Muscle layer of colon (tissue), 2 donors: ENCODE measurements around the gene NRG2.

Experiments
- H3K27ac ChIP-seq: one replicate; pipeline ENCODE4 v1.7.0; 2013; ENCODE audit warnings: low read depth, mild to moderate bottlenecking, low read length, moderate library complexity
- H3K27me3 ChIP-seq, 2 donors: one replicate each; pipeline ENCODE4 v1.7.0; 2013; ENCODE audit warnings: low read length in 2 of 2, mild to moderate bottlenecking in 2 of 2; ENCODE audit not compliant: insufficient read depth in 2 of 2, control insufficient read depth in 1 of 2
- H3K36me3 ChIP-seq: one replicate; pipeline ENCODE4 v1.7.0; 2013; ENCODE audit warnings: mild to moderate bottlenecking, low read length; ENCODE audit not compliant: insufficient read depth
- H3K4me1 ChIP-seq: one replicate; pipeline ENCODE4 v1.7.0; 2013; ENCODE audit warnings: mild to moderate bottlenecking, low read length; ENCODE audit not compliant: insufficient read depth
- H3K4me3 ChIP-seq, 2 donors: one replicate each; pipeline ENCODE4 v1.7.0; 2013; ENCODE audit warnings: low read length in 2 of 2, low read depth in 1 of 2, mild to moderate bottlenecking in 1 of 2, moderate library complexity in 1 of 2
- H3K9ac ChIP-seq: one replicate; pipeline ENCODE4 v1.7.0; 2013; ENCODE audit warnings: low read length
- H3K9me3 ChIP-seq: one replicate; pipeline ENCODE4 v1.7.0; 2013; ENCODE audit warnings: mild to moderate bottlenecking, low read length
- donor health status: abdominal sarcoma.
- donor health status: Adenocarcinoma of cecum.

Gene NRG2

DNA sequence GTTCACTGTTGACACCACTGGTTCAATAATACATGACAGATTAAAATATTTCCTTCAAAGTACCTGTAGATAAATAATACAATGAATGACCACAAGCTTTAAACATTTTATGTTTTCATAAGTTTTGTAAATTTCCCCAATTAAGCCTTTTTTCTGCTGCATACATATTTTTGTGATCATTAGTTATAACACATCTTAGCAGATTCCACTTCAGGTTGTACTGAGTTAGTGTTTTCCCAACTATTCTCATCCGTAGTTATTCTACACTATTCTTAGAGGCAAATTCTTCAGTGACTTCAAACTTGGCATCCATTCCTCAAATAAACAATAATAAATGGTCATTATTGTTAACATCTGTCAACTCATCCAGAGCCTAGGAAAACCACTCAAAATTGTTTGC, 100.9 kb downstream of the NRG2 start:
- Histone ChIP-seq H3K9ac (no peak overlapping the region), H3K9me3 (peaks cover 5% of the 10 kb centered on the region), H3K4me1 (no peaks in the 10 kb centered on the region), H3K4me3 (no peak overlapping the region), H3K27ac (no peak overlapping the region), H3K36me3 (no peaks in the 10 kb centered on the region), H3K27me3 (no peaks in the 10 kb centered on the region)

DNA sequence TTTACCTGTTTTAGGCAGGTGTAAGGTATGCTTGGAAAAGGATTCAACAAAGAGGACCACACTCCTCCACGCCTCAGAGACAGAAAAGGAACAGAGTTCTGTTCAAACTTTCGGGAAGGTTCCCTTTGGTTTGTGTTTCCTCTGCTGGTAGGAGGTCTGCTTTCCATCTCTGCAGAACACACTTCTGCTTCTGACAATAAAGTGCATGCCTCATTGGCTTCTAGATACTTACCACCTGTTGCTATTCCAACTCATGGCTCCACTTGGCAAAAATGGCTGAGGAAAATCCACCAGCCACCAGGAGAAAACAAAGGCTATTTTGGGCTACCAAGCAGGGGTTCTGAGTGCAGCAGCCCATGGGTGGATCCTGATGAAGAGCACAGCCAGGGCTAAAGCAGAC, 112.7 kb downstream of the NRG2 start:
- H3K4me1 ChIP-seq = peaks cover 11% of the 10 kb centered on the region
- H3K9me3 ChIP-seq = no peaks in the 10 kb centered on the region
- H3K36me3 ChIP-seq = no peaks in the 10 kb centered on the region
- H3K27me3 ChIP-seq = no peaks in the 10 kb centered on the region
- H3K4me3 ChIP-seq = no peak overlapping the region
- H3K27ac ChIP-seq = no peak overlapping the region
- H3K9ac ChIP-seq = no peak overlapping the region

DNA sequence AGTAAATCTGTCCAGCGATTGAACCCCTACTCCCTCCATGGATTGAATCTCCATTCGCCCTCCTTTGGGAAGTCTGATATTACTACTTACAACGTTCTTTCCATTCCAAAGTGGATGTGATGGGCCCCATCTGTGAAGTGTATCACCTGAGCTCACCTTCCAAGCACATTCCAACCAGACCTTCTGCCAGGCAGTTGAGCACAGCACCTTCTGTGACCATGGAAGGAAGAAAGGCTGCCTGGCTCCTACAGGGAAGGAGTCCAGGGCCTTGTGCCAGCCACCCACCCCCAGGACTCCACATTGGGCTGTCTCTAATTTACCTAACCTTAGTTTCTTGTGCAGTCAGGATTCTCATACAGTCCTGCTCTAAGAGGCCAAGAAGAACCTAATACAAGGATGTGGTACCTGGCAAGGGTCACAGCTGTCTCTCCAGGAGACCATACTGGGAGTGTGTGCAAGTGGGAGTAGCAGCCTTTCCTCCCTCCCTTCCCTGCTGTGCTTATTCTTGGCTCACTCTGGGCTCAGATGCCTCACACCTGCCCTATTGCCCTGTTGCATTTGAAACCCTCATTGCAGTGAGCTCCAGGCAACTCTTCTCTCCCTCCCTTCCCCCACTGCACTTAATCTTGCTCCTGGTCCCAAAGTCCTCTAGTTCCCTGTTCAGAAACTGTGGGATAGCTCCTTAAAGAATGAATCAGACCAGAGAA, 116.1 kb downstream of the NRG2 start:
- no peak overlapping the region for H3K9ac ChIP-seq
- H3K36me3 ChIP-seq = no peaks in the 10 kb centered on the region
- H3K9me3 ChIP-seq = no peaks in the 10 kb centered on the region
- H3K27me3 ChIP-seq = no peaks in the 10 kb centered on the region
- H3K27ac ChIP-seq = no peak overlapping the region
- H3K4me3 ChIP-seq = no peak overlapping the region
- H3K4me1 ChIP-seq = peaks cover 11% of the 10 kb centered on the region

DNA sequence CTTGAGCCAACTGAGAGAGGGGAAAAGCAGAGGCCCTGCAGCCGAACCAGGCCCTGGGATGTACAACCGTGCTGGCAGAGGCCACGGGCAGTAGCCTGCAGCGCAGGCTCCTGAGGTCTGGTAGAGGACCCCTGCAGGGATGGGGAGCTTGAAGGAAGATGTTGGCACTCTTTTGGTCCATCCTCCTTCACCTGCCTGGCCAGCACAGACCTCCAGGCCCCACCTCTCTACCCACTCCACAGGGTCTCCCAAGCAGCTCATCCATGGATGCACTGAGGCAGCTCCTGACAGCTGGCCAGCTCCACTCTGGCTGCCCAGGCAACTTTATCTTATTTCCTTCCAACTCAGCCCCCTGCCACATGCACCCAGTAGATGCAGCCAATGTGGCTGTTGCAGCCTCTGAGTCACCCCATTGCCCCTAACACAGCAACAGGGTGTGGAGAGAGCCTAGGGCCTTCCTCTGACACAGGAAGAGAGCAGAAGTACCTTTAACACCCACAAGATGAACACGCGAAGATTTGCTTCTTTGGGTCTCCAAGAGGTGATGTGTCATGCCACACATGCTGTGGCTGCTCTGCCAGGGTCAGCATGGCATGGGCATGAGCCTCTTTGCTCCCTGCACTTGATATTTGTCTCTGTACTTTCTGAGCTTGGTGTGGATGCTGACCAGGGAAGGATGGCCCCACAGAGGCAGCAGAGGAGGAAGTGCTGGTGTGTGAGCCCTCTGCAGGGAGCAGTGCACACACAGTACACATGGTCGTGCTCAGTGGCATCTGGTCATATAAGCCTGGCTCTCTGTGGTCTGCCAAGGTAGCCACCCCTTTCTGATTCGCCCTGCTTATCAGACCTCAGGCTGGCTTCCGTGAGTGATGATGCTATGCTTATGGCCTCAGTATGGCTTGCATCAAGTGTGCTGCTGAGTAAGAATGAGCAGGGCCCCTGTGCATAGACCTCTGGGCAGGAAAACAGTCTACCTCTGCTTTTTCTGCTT, 117.2 kb downstream of the NRG2 start:
- H3K36me3 ChIP-seq = no peaks in the 10 kb centered on the region
- H3K27me3 ChIP-seq = no peaks in the 10 kb centered on the region
- H3K9ac ChIP-seq = no peak overlapping the region
- H3K9me3 ChIP-seq = no peaks in the 10 kb centered on the region
- no peak overlapping the region for H3K27ac ChIP-seq
- H3K4me3 ChIP-seq = no peak overlapping the region
- peaks cover 7% of the 10 kb centered on the region for H3K4me1 ChIP-seq

DNA sequence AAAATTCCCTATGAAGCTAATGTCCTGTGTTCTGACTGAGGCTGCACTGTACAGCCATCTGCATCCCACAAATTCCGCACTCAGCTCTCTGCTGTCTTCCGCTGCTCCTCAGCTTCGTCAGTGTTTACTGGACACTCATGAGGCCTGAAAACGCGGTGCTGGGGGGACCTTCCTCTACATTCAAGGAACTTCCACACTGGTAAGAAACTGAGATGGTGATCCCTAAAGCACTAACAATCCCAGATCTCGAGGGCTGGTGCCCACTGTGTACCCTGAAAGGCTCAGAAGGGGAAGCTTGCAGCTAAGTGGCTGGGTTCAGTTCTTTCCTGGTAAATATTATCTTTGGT, 117.9 kb downstream of the NRG2 start:
- Histone ChIP-seq H3K9ac (no peak overlapping the region), H3K36me3 (no peaks in the 10 kb centered on the region), H3K27me3 (no peaks in the 10 kb centered on the region), H3K27ac (no peak overlapping the region), H3K4me1 (no peaks in the 10 kb centered on the region), H3K9me3 (no peaks in the 10 kb centered on the region), H3K4me3 (no peak overlapping the region)

DNA sequence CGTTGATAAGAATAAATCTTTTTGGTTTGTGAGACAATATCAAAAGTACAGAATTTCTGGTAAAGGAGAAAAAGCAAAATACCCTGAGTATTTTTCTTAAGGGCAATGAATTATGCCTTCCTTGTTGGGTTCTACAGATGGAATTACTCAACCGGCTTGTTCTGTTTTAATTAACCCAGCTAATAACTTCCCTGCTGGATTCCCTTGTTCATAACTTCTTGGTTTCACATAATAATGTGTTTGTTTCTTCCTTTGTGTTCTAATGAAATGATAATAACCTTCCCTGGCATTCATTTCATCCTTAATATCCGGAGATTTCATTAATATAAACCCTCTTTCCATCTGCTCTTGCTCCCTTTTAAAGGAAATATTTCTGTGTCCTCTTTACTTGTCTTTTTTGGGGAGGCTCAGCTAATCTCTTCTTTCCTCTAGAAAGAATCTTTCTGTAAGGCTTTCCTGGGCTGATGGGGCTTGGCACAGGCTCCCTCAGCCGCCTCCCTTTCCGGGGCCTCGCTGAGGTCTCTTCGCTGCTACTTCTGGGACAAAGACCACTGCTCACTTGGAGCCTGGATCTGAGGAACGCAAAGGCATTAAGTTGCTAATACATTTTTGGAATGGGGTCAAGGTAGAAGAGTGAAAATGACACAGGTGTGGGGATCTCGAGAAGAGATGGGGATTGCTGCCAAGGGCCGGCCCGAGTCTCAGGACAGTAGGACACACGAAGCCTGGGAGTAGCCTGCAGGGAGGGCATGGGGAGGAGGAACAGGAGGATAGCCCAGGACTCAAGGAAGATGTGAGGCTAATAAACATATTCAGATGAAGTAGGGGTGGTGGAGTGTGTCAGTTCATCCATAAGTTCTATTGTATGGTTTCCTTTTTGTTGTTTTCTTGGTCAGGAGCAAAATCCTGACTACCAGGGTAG, 118.5 kb downstream of the NRG2 start:
- H3K36me3 ChIP-seq = no peaks in the 10 kb centered on the region
- no peak overlapping the region for H3K27ac ChIP-seq
- H3K4me1 ChIP-seq = no peaks in the 10 kb centered on the region
- H3K9me3 ChIP-seq = no peaks in the 10 kb centered on the region
- H3K4me3 ChIP-seq = no peak overlapping the region
- no peaks in the 10 kb centered on the region for H3K27me3 ChIP-seq
- no peak overlapping the region for H3K9ac ChIP-seq

- H3K4me3 ChIP-seq = no peak overlapping the region
- H3K9ac ChIP-seq = no peak overlapping the region
- no peaks in the 10 kb centered on the region for H3K36me3 ChIP-seq
- no peaks in the 10 kb centered on the region for H3K27me3 ChIP-seq
- no peaks in the 10 kb centered on the region for H3K9me3 ChIP-seq
- H3K4me1 ChIP-seq = no peaks in the 10 kb centered on the region
- H3K27ac ChIP-seq = no peak overlapping the region
Measured at GRCh38 chr5:139919308-139919707, 123.8 kb downstream of the NRG2 start.

GRCh38 chr5:139915834-139916233, 127.3 kb downstream of the NRG2 start:
- Histone ChIP-seq H3K27me3 (no peaks in the 10 kb centered on the region), H3K4me1 (no peaks in the 10 kb centered on the region), H3K4me3 (no peak overlapping the region), H3K27ac (no peak overlapping the region), H3K9me3 (no peaks in the 10 kb centered on the region), H3K36me3 (no peaks in the 10 kb centered on the region), H3K9ac (no peak overlapping the region)

DNA sequence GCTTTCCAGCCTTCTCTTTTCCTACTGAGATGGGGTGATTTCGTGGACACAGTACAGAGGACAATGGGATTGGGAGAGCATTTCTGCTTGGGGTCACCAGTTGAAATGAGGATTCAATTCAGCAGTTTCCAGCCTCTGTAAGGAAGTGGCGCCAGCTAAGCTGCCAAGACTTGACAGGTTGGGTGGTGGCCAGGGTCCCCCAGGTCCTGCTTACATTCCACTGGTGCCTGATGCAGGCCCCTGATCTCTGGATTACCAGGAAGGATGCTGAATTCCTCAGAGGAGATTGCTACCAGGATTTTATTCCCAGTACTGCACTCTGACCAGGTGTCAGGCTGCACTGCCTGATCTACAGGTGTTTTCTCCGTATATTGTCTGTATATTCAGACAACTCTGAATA, 127.8 kb downstream of the NRG2 start:
- Histone ChIP-seq H3K27me3 (no peaks in the 10 kb centered on the region), H3K9me3 (no peaks in the 10 kb centered on the region), H3K4me1 (no peaks in the 10 kb centered on the region), H3K27ac (no peak overlapping the region), H3K9ac (no peak overlapping the region), H3K36me3 (no peaks in the 10 kb centered on the region), H3K4me3 (no peak overlapping the region)

DNA sequence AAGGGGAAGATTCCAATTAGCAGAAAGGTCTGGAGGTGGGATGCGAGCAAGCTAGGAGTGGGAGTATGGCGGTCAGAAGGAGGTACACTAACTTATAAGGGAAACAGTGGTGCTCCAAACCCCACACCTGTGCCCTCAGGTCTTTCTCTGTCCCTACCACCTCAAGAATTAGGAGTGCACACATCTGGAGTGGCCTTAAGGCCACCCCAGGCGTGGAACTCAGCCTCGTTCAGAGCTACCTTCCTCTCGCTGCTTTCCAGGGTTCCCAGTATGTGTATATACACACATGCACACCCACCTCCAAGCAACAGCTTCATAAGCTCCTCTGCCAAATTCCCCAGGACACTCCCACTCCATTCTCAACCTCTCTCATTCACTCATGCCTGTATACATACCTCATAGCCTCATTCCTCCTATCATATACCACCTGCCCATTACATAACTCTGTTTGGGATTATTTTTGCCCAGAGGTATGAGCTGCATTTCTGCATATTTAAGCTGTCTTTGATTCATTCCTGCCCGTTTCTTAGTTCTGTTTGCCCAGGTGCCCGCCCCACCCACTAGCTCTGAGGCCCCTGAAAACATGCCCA, 128.8 kb downstream of the NRG2 start:
- Histone ChIP-seq H3K9ac (no peak overlapping the region), H3K27me3 (no peaks in the 10 kb centered on the region), H3K4me1 (no peaks in the 10 kb centered on the region), H3K36me3 (no peaks in the 10 kb centered on the region), H3K4me3 (no peak overlapping the region), H3K27ac (no peak overlapping the region), H3K9me3 (no peaks in the 10 kb centered on the region)

GRCh38 chr5:139912804-139913203, 130.3 kb downstream of the NRG2 start:
- Histone ChIP-seq H3K9me3 (no peaks in the 10 kb centered on the region), H3K27ac (no peak overlapping the region), H3K36me3 (no peaks in the 10 kb centered on the region)

More at GRCh38 chr5:139912804-139913203, 130.3 kb downstream of the NRG2 start:
- Histone ChIP-seq H3K9ac (no peak overlapping the region), H3K4me1 (no peaks in the 10 kb centered on the region), H3K4me3 (no peak overlapping the region), H3K27me3 (no peaks in the 10 kb centered on the region)
